ENCODE measurements around the gene ZNF101.

ZNF101 gene

GRCh38 chr19:19655051-19655594 lies 13.5 kb upstream of the ZNF101 start:
- no peak for TF ChIP-seq CTCF (conservative IDR thresholded peaks at IDR 0.05; ENCODE audit: control insufficient read depth, insufficient read depth, low read depth, low read length)

GRCh38 chr19:19655641-19656343 lies 12.8 kb upstream of the ZNF101 start:
- no peak overlapping the region for H3K4me3 ChIP-seq (ENCODE audit: control insufficient read depth, low read depth, low read length)
- no peak for TF ChIP-seq CTCF (conservative IDR thresholded peaks at IDR 0.05; ENCODE audit: control insufficient read depth, insufficient read depth, low read depth, low read length)
- DNase-seq (ENCODE audit: low read depth): no peak

More at GRCh38 chr19:19655051-19655594, 13.5 kb upstream of the ZNF101 start:
- H3K4me3 ChIP-seq (ENCODE audit: control insufficient read depth, low read depth, low read length): no peak overlapping the region
- no peak for DNase-seq (ENCODE audit: low read depth)

GRCh38 chr19:19656451-19657396 lies 11.9 kb upstream of the ZNF101 start:
- TF ChIP-seq CTCF (conservative IDR thresholded peaks at IDR 0.05; ENCODE audit: control insufficient read depth, insufficient read depth, low read depth, low read length): no peak

GRCh38 chr19:19657397-19657783 lies 11.2 kb upstream of the ZNF101 start:
- TF ChIP-seq CTCF (conservative IDR thresholded peaks at IDR 0.05; ENCODE audit: control insufficient read depth, insufficient read depth, low read depth, low read length): no peak
- peak; percentile 49 for DNase-seq (ENCODE audit: low read depth)
- H3K4me3 ChIP-seq (ENCODE audit: control insufficient read depth, low read depth, low read length): no peak overlapping the region

More at GRCh38 chr19:19656451-19657396, 11.9 kb upstream of the ZNF101 start:
- DNase-seq (ENCODE audit: low read depth): no peak
- no peak overlapping the region for H3K4me3 ChIP-seq (ENCODE audit: control insufficient read depth, low read depth, low read length)

GRCh38 chr19:19659646-19660245 lies 8.9 kb upstream of the ZNF101 start:
- TF ChIP-seq CTCF (conservative IDR thresholded peaks at IDR 0.05; ENCODE audit: control insufficient read depth, insufficient read depth, low read depth, low read length): no peak
- no peak overlapping the region for H3K4me3 ChIP-seq (ENCODE audit: control insufficient read depth, low read depth, low read length)
- DNase-seq (ENCODE audit: low read depth): no peak

GRCh38 chr19:19661141-19661674 lies 7.4 kb upstream of the ZNF101 start:
- TF ChIP-seq CTCF (conservative IDR thresholded peaks at IDR 0.05; ENCODE audit: control insufficient read depth, insufficient read depth, low read depth, low read length): no peak
- H3K4me3 ChIP-seq (ENCODE audit: control insufficient read depth, low read depth, low read length): no peak overlapping the region
- no peak for DNase-seq (ENCODE audit: low read depth)

Measured in fibroblast of mammary gland (primary cell).